Effector memory CD8-positive, alpha-beta T cell (primary cell): ENCODE data around the gene MYO7A.
"Not testable (repeated sequence)": the region's sequence is repeated elsewhere in the genome, so short reads cannot be mapped to it uniquely, and the experiment has no call there.

Source experiments
- ATAC-seq: fragments of 150-1000 bp; cut with Tn5 transposase; replicated peaks from 2 replicates; pipeline ENCODE4 v1.10.0; 2021; ENCODE audit warnings: mild to moderate bottlenecking, moderate library complexity
- DNase-seq, 3 experiments: peaks; one replicate each; pipeline ENCODE4 v3.0.0; 2021
- H3K27ac Mint-ChIP-seq, 2 donors: one replicate each; pipeline ENCODE4 v1.8.0; 2022; ENCODE audit warnings: mild to moderate bottlenecking in 2 of 2, mixed read lengths in 2 of 2, moderate library complexity in 2 of 2
- H3K27me3 Mint-ChIP-seq, 2 donors: one replicate each; pipeline ENCODE4 v1.8.0; 2022; ENCODE audit warnings: mixed read lengths in 2 of 2
- H3K36me3 Mint-ChIP-seq: one replicate; pipeline ENCODE4 v1.8.0; 2022; ENCODE audit warnings: mild to moderate bottlenecking, moderate library complexity, mixed read lengths; ENCODE audit not compliant: insufficient read depth
- H3K4me1 Mint-ChIP-seq, 2 donors: one replicate each; pipeline ENCODE4 v1.8.0; 2022; ENCODE audit warnings: low read depth in 2 of 2, mixed read lengths in 2 of 2
- H3K4me3 Mint-ChIP-seq, 2 donors: one replicate each; pipeline ENCODE4 v1.8.0; 2022; ENCODE audit warnings: mild to moderate bottlenecking in 2 of 2, mixed read lengths in 2 of 2, moderate library complexity in 2 of 2
- H3K9me3 Mint-ChIP-seq, 2 donors: one replicate each; pipeline ENCODE4 v1.8.0; 2022; ENCODE audit warnings: mixed read lengths in 2 of 2

The MYO7A gene

GRCh38 chr11:77097180-77097579 lies 30.9 kb upstream of the MYO7A start:
- H3K27ac Mint-ChIP-seq, DNase-seq, H3K9me3 Mint-ChIP-seq, H3K4me3 Mint-ChIP-seq, ATAC-seq, H3K4me1 Mint-ChIP-seq, H3K36me3 Mint-ChIP-seq, H3K27me3 Mint-ChIP-seq: not testable (repeated sequence)

GRCh38 chr11:77100166-77101042 lies 27.6 kb upstream of the MYO7A start:
- Mint-ChIP-seq H3K4me1 (peaks cover 0 to 4% of the 10 kb centered on the region in 2 donors), H3K36me3 (no peaks in the 10 kb centered on the region), H3K4me3 (no peak overlapping the region), H3K27ac (peak overlapping the region in 1 of 2 donors; percentile 6), H3K9me3 (no peaks in the 10 kb centered on the region), H3K27me3 (no peaks in the 10 kb centered on the region)
- DNase-seq (no peak), ATAC-seq (no peak)

- H3K4me1 Mint-ChIP-seq = peaks cover 0 to 4% of the 10 kb centered on the region in 2 donors
- no peak overlapping the region for H3K4me3 Mint-ChIP-seq
- DNase-seq (no peak), ATAC-seq (no peak)
- H3K27me3 Mint-ChIP-seq = no peaks in the 10 kb centered on the region
- H3K27ac Mint-ChIP-seq = peak overlapping the region in 1 of 2 donors; percentile 6
- H3K9me3 Mint-ChIP-seq = no peaks in the 10 kb centered on the region
- no peaks in the 10 kb centered on the region for H3K36me3 Mint-ChIP-seq
Observed at GRCh38 chr11:77101043-77101537, 27.0 kb upstream of the MYO7A start.

- H3K27me3 Mint-ChIP-seq = no peaks in the 10 kb centered on the region
- ATAC-seq (no peak), DNase-seq (no peak)
- no peaks in the 10 kb centered on the region for H3K9me3 Mint-ChIP-seq
- no peak within 1 kb of the TSS for H3K4me3 Mint-ChIP-seq
- no peaks in the 10 kb centered on the region for H3K4me1 Mint-ChIP-seq
- H3K36me3 Mint-ChIP-seq = no peaks in the 10 kb centered on the region
- no peak within 1 kb of the TSS for H3K27ac Mint-ChIP-seq
Observed at GRCh38 chr11:77102246-77103210, 25.5 kb upstream of the MYO7A start, which contains the start of gene OMP. Gene OMP, plus strand, starts transcription at chr11:77102840. Its CDS starts 0 bp downstream, at chr11:77102840.

- DNase-seq = no peak
- Mint-ChIP-seq H3K4me3 (no peak overlapping the region), H3K9me3 (no peaks in the 10 kb centered on the region), H3K27ac (no peak overlapping the region), H3K27me3 (no peaks in the 10 kb centered on the region), H3K36me3 (no peaks in the 10 kb centered on the region), H3K4me1 (no peaks in the 10 kb centered on the region)
- no peak for ATAC-seq
Observed at GRCh38 chr11:77103319-77103718, 24.7 kb upstream of the MYO7A start.

- Mint-ChIP-seq H3K36me3 (no peaks in the 10 kb centered on the region), H3K27me3 (no peaks in the 10 kb centered on the region), H3K4me3 (no peak overlapping the region), H3K27ac (no peak overlapping the region), H3K4me1 (no peaks in the 10 kb centered on the region), H3K9me3 (no peaks in the 10 kb centered on the region)
- DNase-seq (no peak), ATAC-seq (no peak)
Observed at GRCh38 chr11:77104727-77105126, 23.3 kb upstream of the MYO7A start.

GRCh38 chr11:77106321-77106720 lies 21.7 kb upstream of the MYO7A start:
- Mint-ChIP-seq H3K4me1 (no peaks in the 10 kb centered on the region), H3K27me3 (no peaks in the 10 kb centered on the region), H3K4me3 (no peak overlapping the region), H3K27ac (no peak overlapping the region), H3K36me3 (no peaks in the 10 kb centered on the region), H3K9me3 (no peaks in the 10 kb centered on the region)
- ATAC-seq (no peak), DNase-seq (no peak)

GRCh38 chr11:77106759-77107158 lies 21.3 kb upstream of the MYO7A start:
- no peaks in the 10 kb centered on the region for H3K27me3 Mint-ChIP-seq
- H3K9me3 Mint-ChIP-seq = no peaks in the 10 kb centered on the region
- ATAC-seq = no peak
- H3K36me3 Mint-ChIP-seq = no peaks in the 10 kb centered on the region
- no peak overlapping the region for H3K4me3 Mint-ChIP-seq
- H3K4me1 Mint-ChIP-seq = no peaks in the 10 kb centered on the region
- H3K27ac Mint-ChIP-seq = no peak overlapping the region
- DNase-seq = no peak

- DNase-seq (no peak), ATAC-seq (no peak)
- H3K27ac Mint-ChIP-seq = peak overlapping the region in 1 of 2 donors; percentile 26
- H3K9me3 Mint-ChIP-seq = no peaks in the 10 kb centered on the region
- no peak overlapping the region for H3K4me3 Mint-ChIP-seq
- H3K27me3 Mint-ChIP-seq = no peaks in the 10 kb centered on the region
- H3K4me1 Mint-ChIP-seq = no peaks in the 10 kb centered on the region
- no peaks in the 10 kb centered on the region for H3K36me3 Mint-ChIP-seq
Observed at GRCh38 chr11:77107950-77108349, 20.1 kb upstream of the MYO7A start.

- no peaks in the 10 kb centered on the region for H3K27me3 Mint-ChIP-seq
- no peaks in the 10 kb centered on the region for H3K9me3 Mint-ChIP-seq
- no peak overlapping the region for H3K4me3 Mint-ChIP-seq
- ATAC-seq (no peak), DNase-seq (no peak)
- H3K36me3 Mint-ChIP-seq = peaks cover 3% of the 10 kb centered on the region
- no peak overlapping the region for H3K27ac Mint-ChIP-seq
- no peaks in the 10 kb centered on the region for H3K4me1 Mint-ChIP-seq
Observed at GRCh38 chr11:77108436-77108835, 19.6 kb upstream of the MYO7A start.

GRCh38 chr11:77109236-77110019 lies 18.6 kb upstream of the MYO7A start:
- no peak for ATAC-seq
- Mint-ChIP-seq H3K27me3 (no peaks in the 10 kb centered on the region), H3K4me3 (no peak overlapping the region), H3K9me3 (no peaks in the 10 kb centered on the region), H3K36me3 (peaks cover 4% of the 10 kb centered on the region), H3K27ac (no peak overlapping the region), H3K4me1 (no peaks in the 10 kb centered on the region)
- DNase-seq = no peak

- Mint-ChIP-seq H3K36me3 (peaks cover 4% of the 10 kb centered on the region), H3K27me3 (no peaks in the 10 kb centered on the region), H3K27ac (no peak overlapping the region), H3K9me3 (no peaks in the 10 kb centered on the region), H3K4me1 (no peaks in the 10 kb centered on the region), H3K4me3 (no peak overlapping the region)
- DNase-seq = no peak
- no peak for ATAC-seq
Observed at GRCh38 chr11:77110836-77111235, 17.2 kb upstream of the MYO7A start.

- H3K4me3 Mint-ChIP-seq = no peak overlapping the region
- no peaks in the 10 kb centered on the region for H3K27me3 Mint-ChIP-seq
- ATAC-seq (no peak), DNase-seq (no peak)
- H3K36me3 Mint-ChIP-seq = peaks cover 4% of the 10 kb centered on the region
- no peaks in the 10 kb centered on the region for H3K9me3 Mint-ChIP-seq
- H3K27ac Mint-ChIP-seq = no peak overlapping the region
- H3K4me1 Mint-ChIP-seq = no peaks in the 10 kb centered on the region
Observed at GRCh38 chr11:77111277-77111676, 16.8 kb upstream of the MYO7A start.
